Stomach (tissue), 9 donors: ENCODE results near the gene MFSD12. TPM values are rescaled to one million over a fixed set of nuclear protein-coding genes. Genes with fewer than 3 reads are reported as not detected.
A peak's percentile ranks its signal among the peaks of the same experiment; 100 is the strongest.

Source experiments
- DNase-seq, 2 donors: peaks; one replicate each; pipeline versions ENCODE4 v3.0.0 to v3.0.0-alpha.2; 2013 to 2019
- H3K27ac ChIP-seq, 5 donors: fragments of 200-600 bp in 4 of 5; sonication (generic) in 4 of 5; one replicate each; pipeline ENCODE4 v1.5.1; 2013 to 2019; ENCODE audit warnings: mild to moderate bottlenecking in 1 of 5, moderate library complexity in 1 of 5
- H3K27me3 ChIP-seq, 3 donors: fragments of 200-600 bp; sonication (generic); one replicate each; pipeline ENCODE4 v1.5.1; 2017 to 2019; ENCODE audit warnings: mixed run types in 1 of 3
- H3K36me3 ChIP-seq, 4 donors: fragments of 200-600 bp; sonication (generic); 1 replicate in 3 of 4; 2 replicates in 1 of 4; pipeline ENCODE4 v1.5.1; 2016 to 2019
- H3K4me1 ChIP-seq, 4 donors: fragments of 200-600 bp; sonication (generic); one replicate each; pipeline ENCODE4 v1.5.1; 2016 to 2019
- H3K4me3 ChIP-seq, 4 donors: fragments of 200-600 bp; sonication (generic) in 3 of 4; one replicate each; pipeline ENCODE4 v1.5.1; 2016 to 2019; ENCODE audit warnings: mild to moderate bottlenecking in 1 of 4
- H3K9me3 ChIP-seq, 4 donors: fragments of 200-600 bp; sonication (generic); one replicate each; pipeline ENCODE4 v1.5.1; 2016 to 2019
- EP300 ChIP-seq: sonication (generic); formaldehyde crosslinking; IDR thresholded peaks from one replicate; pipeline ENCODE4 v1.6.1; 2017; ENCODE audit warnings: antibody characterized with exemption
- POLR2A ChIP-seq, 4 donors: fragments of 450-650 bp; IDR thresholded peaks; one replicate each; pipeline ENCODE4 v1.6.1; 2016; ENCODE audit warnings: antibody characterized with exemption in 4 of 4, control low read depth in 2 of 4, mild to moderate bottlenecking in 1 of 4, moderate library complexity in 1 of 4
- POLR2AphosphoS5 ChIP-seq, 3 donors: sonication (generic); formaldehyde crosslinking; IDR thresholded peaks; one replicate each; pipeline ENCODE4 v1.6.1; 2016; ENCODE audit warnings: antibody characterized with exemption in 3 of 3
- WGBS, 5 donors: extraction: QIAGEN DNeasy Blood & Tissue Kit in 3 of 5; methylation state at CpG; one replicate each; pipeline versions ENCODE4 v1.1.5 to v1.1.7; 2013 to 2018; 5-methylcytosine and 5-hydroxymethylcytosine counted together
- intact Hi-C: fragments of 100-400 bp; cut with DNase I; formaldehyde crosslinking; loops from one replicate; pipeline ENCODE4 v1.15.1; 2023; ENCODE audit warnings: low total_unique reads
- polyA plus RNA-seq, 3 donors: library from polyadenylated mRNA; stranded (reverse); fragments of 200-250 nt; gene quantifications; one replicate each; pipeline ENCODE4 v1.2.3, GENCODE V29; 2013
- total RNA-seq, 5 donors: library from RNA; depleted of rRNA; stranded (reverse); fragments of >200 nt; gene quantifications; one replicate each; pipeline versions ENCODE4 v1.1.0 to v1.2.3, GENCODE V29; 2014 to 2016
- TF ChIP-seq, protein P1 (sequence below), 7 experiments: fragments of 450-650 bp in 4 of 7; fragments of 200-600 bp in 3 of 7; sonication (generic) in 3 of 7; IDR thresholded peaks; one replicate each; pipeline ENCODE4 v1.5.1; 2016 to 2019; ENCODE audit warnings: antibody characterized with exemption in 7 of 7, control low read depth in 2 of 7, mild to moderate bottlenecking in 1 of 7
- donor health status: healthy with polysubstance abuse.
- donor health status: Bipolar disorder and iron deficiency.
- donor health status: healthy.

The MFSD12 gene
- total and polyA plus RNA-seq, 8 donors: 0.58 to 96.4 (median 34.8) TPM

DNA sequence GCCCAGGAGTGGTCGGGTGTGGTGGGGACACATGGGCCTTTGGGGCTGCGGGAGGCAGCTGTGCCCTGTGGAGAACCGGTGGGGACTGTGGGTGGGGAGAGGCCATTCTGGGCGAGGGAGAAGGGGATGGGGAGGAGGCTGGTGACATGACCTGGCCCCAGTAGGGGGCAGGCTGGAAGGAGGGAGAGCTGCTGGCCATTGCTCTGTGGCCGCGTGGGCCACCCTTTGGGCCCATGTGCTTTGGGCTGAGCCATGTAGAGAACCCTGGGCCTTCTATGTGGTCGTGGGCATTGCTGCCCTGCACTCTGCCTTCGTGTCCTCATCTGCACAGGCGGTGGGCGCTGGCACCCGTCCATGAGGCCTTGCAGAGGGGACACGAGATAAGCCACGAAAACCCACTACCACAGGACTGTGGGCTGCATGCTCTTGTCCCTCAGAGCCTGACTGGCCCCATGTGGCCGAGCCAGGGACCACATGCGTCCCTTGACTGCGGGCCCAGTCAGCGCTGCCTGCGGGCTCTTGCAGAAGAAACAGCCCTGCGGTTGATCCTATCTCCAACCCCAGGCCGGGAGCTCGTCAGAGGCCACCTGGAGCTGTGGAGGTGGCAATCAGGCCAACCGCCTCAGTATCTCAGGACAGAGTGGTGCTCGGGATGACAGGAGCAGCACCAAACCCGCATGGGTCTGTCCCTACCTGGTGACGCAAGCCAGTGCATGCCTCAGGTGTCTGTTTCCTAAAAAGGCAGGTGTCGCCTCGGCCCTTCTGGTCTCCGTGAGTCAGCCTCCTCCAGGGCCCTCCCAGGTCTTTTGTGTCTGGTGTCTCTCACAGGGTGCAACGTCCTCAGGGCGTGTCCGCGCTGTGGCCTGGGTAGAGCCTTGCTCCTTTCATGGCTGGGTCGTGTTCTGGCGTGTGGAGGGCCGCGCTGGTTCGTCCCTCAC, 37.0 kb downstream of the MFSD12 start:
- peaks cover 22 to 66% (median 63%) of the 10 kb centered on the region in 4 donors for H3K36me3 ChIP-seq

DNA sequence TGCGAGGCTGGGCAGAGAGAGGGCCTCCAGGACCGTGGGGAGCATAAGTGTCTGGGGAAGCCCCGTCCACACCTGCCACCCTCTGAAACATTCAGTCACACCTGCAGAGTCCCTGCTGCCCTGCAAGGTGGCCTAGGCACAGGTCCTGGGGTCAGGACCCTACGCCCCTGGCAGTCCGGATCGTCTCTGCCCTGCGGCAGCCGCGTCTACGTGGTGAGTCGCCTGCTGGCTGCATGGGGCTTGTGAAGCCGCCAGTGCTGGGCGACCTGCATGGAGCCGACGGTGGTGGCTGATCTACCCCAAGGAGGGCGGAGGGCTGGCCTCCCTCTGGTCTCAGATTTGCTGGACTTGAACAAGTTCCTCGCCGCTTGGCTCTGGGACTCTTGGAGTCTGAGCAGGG, 38.3 kb downstream of the MFSD12 start:
- TF ChIP-seq, protein P1, sequence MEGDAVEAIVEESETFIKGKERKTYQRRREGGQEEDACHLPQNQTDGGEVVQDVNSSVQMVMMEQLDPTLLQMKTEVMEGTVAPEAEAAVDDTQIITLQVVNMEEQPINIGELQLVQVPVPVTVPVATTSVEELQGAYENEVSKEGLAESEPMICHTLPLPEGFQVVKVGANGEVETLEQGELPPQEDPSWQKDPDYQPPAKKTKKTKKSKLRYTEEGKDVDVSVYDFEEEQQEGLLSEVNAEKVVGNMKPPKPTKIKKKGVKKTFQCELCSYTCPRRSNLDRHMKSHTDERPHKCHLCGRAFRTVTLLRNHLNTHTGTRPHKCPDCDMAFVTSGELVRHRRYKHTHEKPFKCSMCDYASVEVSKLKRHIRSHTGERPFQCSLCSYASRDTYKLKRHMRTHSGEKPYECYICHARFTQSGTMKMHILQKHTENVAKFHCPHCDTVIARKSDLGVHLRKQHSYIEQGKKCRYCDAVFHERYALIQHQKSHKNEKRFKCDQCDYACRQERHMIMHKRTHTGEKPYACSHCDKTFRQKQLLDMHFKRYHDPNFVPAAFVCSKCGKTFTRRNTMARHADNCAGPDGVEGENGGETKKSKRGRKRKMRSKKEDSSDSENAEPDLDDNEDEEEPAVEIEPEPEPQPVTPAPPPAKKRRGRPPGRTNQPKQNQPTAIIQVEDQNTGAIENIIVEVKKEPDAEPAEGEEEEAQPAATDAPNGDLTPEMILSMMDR (IDR thresholded peaks at IDR 0.05): no peak
- TF ChIP-seq POLR2A (IDR thresholded peaks at IDR 0.05) (no peak), EP300 (no peak), POLR2AphosphoS5 (IDR thresholded peaks at IDR 0.05) (no peak)
- no peak overlapping the region for H3K4me3 ChIP-seq
- H3K27me3 ChIP-seq: no peaks in the 10 kb centered on the region
- intact Hi-C loops: no loop called here
- DNase-seq: no peak
- H3K27ac ChIP-seq: no peak overlapping the region
- H3K36me3 ChIP-seq: peaks cover 13 to 56% (median 55%) of the 10 kb centered on the region in 4 donors
- WGBS, 5 donors: 73 to 93% (median 83%) methylated on average over 7 to 18 of the region's 18 CpGs
- H3K4me1 ChIP-seq: peaks cover 10 to 55% (median 33%) of the 10 kb centered on the region in 4 donors
- no peaks in the 10 kb centered on the region for H3K9me3 ChIP-seq

More for the DNA sequence above, 37.0 kb downstream of the MFSD12 start:
- TF ChIP-seq, protein P1 (IDR thresholded peaks at IDR 0.05): no peak
- TF ChIP-seq POLR2A (IDR thresholded peaks at IDR 0.05) (no peak), EP300 (no peak), POLR2AphosphoS5 (IDR thresholded peaks at IDR 0.05) (no peak)
- Histone ChIP-seq H3K4me3 (no peak overlapping the region), H3K27ac (no peak overlapping the region), H3K9me3 (no peaks in the 10 kb centered on the region), H3K4me1 (peaks cover 10 to 42% (median 28%) of the 10 kb centered on the region in 4 donors), H3K27me3 (no peaks in the 10 kb centered on the region)
- WGBS, 5 donors: 71 to 87% (median 83%) methylated on average over 22 to 37 of the region's 37 CpGs
- DNase-seq: peak in 1 of 2 donors; percentile 58
- intact Hi-C loops: no loop called here

DNA sequence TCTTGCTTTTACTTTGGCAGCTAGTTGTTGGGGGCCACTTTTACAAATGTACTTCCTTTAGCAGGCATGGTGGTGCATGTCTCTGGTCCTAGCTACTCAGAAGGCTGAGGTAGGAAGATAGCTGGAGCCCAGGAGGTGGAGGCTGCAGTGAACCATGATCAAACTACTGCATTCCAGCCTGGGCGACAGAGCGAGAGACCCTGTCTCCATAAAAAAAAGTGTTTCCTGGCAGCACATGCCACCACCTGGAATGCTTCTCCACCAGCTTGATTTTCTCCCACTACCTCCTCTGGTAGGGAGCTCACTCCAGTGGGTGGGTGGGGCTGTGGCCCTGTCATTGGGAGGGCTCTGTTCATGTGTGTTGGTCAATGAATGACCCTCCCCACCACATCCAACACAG, 38.7 kb downstream of the MFSD12 start:
- no peak for DNase-seq
- Histone ChIP-seq H3K4me3 (no peak overlapping the region), H3K27ac (no peak overlapping the region), H3K9me3 (no peaks in the 10 kb centered on the region), H3K4me1 (peaks cover 10 to 60% (median 33%) of the 10 kb centered on the region in 4 donors), H3K27me3 (no peaks in the 10 kb centered on the region), H3K36me3 (peaks cover 8 to 55% (median 52%) of the 10 kb centered on the region in 4 donors)
- TF ChIP-seq POLR2A (IDR thresholded peaks at IDR 0.05) (no peak), POLR2AphosphoS5 (IDR thresholded peaks at IDR 0.05) (no peak), EP300 (no peak)
- TF ChIP-seq, protein P1 (IDR thresholded peaks at IDR 0.05): no peak
- intact Hi-C loops: no loop called here
- WGBS, 5 donors: 76 to 92% (median 87%) methylated on average over 2 of the region's 2 CpGs

DNA sequence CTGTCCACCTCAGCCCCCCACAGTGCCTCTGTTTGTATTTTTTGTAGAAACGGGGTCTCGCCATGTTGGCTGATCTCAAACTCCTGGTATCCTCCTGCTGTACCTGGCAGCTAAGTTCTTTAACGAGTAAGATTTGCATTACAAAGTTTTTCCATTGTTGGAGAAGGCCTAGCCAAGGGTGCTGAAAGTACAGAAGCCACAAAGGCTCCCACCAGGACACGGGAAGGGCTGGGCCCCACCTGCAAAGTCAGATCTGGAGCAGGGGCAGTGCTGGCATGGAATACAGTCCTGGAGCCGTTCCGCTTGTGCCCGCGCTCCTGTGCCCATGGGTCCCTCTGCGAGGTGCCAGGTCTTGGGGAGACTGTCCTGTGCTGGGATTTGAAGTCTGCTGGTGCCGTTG, 39.1 kb downstream of the MFSD12 start:
- Histone ChIP-seq H3K4me3 (no peak overlapping the region), H3K27me3 (no peaks in the 10 kb centered on the region), H3K36me3 (peaks cover 4 to 52% (median 50%) of the 10 kb centered on the region in 4 donors), H3K4me1 (peaks cover 14 to 63% (median 35%) of the 10 kb centered on the region in 4 donors), H3K27ac (no peak overlapping the region), H3K9me3 (no peaks in the 10 kb centered on the region)
- WGBS, 5 donors: 70 to 84% (median 80%) methylated on average over 4 to 10 of the region's 10 CpGs
- TF ChIP-seq EP300 (no peak), POLR2AphosphoS5 (IDR thresholded peaks at IDR 0.05) (no peak), POLR2A (IDR thresholded peaks at IDR 0.05) (no peak)
- TF ChIP-seq, protein P1 (IDR thresholded peaks at IDR 0.05): no peak
- intact Hi-C loops: no loop called here
- no peak for DNase-seq
